Esophagus muscularis mucosa (tissue), 4 donors: ENCODE data around the gene SAMD1.
A peak's percentile ranks its signal among the peaks of the same experiment; 100 is the strongest.
"Not testable (repeated sequence)": the region's sequence is repeated elsewhere in the genome, so short reads cannot be mapped to it uniquely, and the experiment has no call there.

Source experiments
- EP300 ChIP-seq: sonication (generic); formaldehyde crosslinking; IDR thresholded peaks from one replicate; pipeline ENCODE4 v1.6.1; 2017; ENCODE audit warnings: antibody characterized with exemption
- POLR2A ChIP-seq: fragments of 450-650 bp; IDR thresholded peaks from one replicate; pipeline ENCODE4 v1.6.1; 2017; ENCODE audit warnings: antibody characterized with exemption, moderate library complexity, mild to moderate bottlenecking, low read depth
- POLR2AphosphoS5 ChIP-seq, 2 donors: sonication (generic); formaldehyde crosslinking; IDR thresholded peaks; one replicate each; pipeline ENCODE4 v1.6.1; 2017; ENCODE audit warnings: antibody characterized with exemption in 2 of 2
- TF ChIP-seq, protein P1 (sequence below), 3 experiments: fragments of 200-600 bp in 2 of 3; fragments of 450-650 bp in 1 of 3; sonication (generic) in 2 of 3; IDR thresholded peaks; one replicate each; pipeline ENCODE4 v1.5.1; 2017 to 2019; ENCODE audit warnings: antibody characterized with exemption in 3 of 3, mild to moderate bottlenecking in 2 of 3, moderate library complexity in 1 of 3

DNA sequence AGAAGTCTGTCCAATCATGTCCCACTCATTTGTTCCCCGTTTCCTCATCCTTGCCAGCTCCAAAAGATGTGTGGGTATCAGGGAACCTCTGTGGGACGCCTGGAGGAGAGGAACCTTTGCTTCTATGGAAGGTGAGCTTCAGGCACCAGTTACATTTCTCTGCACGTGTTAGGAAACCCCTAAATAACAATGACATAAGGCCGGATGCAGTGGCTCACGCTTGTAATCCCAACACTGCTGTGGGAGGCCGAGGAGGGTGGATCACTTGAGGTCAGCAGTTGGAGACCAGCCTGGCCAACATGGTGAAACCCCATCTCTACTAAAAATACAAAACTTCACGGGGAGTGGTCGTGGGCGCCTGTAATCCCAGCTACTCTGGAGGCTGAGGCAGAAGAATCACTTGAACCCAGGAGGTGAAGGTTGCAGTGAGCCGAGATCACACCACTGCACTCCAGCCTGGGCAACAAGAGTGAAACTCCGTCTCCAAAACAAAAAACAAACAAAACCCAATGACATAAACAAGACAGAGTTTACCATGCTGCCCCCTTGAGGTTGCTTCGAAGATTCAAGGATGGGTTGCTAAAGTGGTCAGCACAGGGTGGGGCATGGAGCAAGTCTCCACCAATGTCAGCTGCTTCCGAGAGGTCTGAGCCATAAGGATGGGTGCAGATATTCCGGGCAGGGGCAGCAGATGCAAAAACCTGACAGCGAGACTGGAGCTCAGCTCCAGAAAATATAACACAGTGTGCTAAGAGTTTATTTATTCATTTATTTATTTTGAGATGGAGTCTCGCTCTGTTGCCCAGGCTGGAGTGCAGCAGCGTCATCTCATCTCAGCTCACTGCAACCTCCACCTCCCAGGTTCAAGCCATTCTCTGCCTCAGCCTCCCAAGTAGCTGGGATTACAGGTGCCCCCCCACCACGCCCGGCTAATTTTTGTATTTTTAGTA, 47.6 kb downstream of the SAMD1 start:
- TF ChIP-seq, protein P1, sequence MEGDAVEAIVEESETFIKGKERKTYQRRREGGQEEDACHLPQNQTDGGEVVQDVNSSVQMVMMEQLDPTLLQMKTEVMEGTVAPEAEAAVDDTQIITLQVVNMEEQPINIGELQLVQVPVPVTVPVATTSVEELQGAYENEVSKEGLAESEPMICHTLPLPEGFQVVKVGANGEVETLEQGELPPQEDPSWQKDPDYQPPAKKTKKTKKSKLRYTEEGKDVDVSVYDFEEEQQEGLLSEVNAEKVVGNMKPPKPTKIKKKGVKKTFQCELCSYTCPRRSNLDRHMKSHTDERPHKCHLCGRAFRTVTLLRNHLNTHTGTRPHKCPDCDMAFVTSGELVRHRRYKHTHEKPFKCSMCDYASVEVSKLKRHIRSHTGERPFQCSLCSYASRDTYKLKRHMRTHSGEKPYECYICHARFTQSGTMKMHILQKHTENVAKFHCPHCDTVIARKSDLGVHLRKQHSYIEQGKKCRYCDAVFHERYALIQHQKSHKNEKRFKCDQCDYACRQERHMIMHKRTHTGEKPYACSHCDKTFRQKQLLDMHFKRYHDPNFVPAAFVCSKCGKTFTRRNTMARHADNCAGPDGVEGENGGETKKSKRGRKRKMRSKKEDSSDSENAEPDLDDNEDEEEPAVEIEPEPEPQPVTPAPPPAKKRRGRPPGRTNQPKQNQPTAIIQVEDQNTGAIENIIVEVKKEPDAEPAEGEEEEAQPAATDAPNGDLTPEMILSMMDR (IDR thresholded peaks at IDR 0.05) = peak; percentile 31 to 55 (median 41)
- not testable (repeated sequence) for TF ChIP-seq EP300; POLR2A; POLR2AphosphoS5 (IDR thresholded peaks at IDR 0.05)
